ENCODE measurements around the gene GNAI3. TPM values are rescaled to one million over a fixed set of nuclear protein-coding genes. Genes with fewer than 3 reads are reported as not detected.

GNAI3 gene
- total RNA-seq, 1 experiment from 2014 or later: 10.0 TPM

DNA sequence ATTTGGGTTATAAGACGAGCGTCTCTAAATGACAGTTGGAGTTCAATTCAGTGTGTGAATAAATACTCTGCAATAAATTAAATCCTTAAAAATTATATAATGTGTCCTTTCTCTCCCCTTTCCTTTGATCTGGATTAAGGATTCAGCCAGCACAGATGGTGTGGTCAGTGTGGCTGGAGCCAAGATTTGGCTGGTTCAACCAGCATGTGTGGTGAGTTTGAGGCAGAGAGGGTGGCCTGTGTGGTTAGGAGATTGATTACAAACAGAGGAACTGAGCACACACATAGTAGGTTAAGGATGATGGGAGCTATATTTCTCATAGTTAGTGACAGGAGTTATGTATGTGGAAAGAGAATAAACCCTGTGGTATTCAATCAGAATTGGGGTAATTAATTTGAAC, 24.7 kb upstream of the GNAI3 start:
- no peak overlapping the region for H3K4me2 ChIP-seq
- no peak overlapping the region for H2AFZ ChIP-seq
- peaks cover 47% of the 10 kb centered on the region for H3K27me3 ChIP-seq (ENCODE audit: insufficient read depth, low read depth)
- POLR2A ChIA-PET (ENCODE audit: unreplicated experiment): no interaction called here
- H3K79me2 ChIP-seq (ENCODE audit: low read depth): no peaks in the 10 kb centered on the region
- TF ChIP-seq, protein P1, sequence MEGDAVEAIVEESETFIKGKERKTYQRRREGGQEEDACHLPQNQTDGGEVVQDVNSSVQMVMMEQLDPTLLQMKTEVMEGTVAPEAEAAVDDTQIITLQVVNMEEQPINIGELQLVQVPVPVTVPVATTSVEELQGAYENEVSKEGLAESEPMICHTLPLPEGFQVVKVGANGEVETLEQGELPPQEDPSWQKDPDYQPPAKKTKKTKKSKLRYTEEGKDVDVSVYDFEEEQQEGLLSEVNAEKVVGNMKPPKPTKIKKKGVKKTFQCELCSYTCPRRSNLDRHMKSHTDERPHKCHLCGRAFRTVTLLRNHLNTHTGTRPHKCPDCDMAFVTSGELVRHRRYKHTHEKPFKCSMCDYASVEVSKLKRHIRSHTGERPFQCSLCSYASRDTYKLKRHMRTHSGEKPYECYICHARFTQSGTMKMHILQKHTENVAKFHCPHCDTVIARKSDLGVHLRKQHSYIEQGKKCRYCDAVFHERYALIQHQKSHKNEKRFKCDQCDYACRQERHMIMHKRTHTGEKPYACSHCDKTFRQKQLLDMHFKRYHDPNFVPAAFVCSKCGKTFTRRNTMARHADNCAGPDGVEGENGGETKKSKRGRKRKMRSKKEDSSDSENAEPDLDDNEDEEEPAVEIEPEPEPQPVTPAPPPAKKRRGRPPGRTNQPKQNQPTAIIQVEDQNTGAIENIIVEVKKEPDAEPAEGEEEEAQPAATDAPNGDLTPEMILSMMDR (conservative IDR thresholded peaks at IDR 0.05): no peak
- no peak for TF ChIP-seq EZH2 (IDR thresholded peaks at IDR 0.05; ENCODE audit: low read depth)
- H4K20me1 ChIP-seq (ENCODE audit: insufficient read depth): no peaks in the 10 kb centered on the region
- CTCF ChIA-PET: no interaction called here
- no TSS peak for BruUV-seq (replicated peaks)
- intact Hi-C loops (cut with micrococcal nuclease; ENCODE audit: unreplicated experiment): no loop called here
- no peaks in the 10 kb centered on the region for H3F3A ChIP-seq (ENCODE audit: insufficient read depth, low read depth)
- H3K27ac ChIP-seq: no peak overlapping the region
- no peaks in the 10 kb centered on the region for H3K4me1 ChIP-seq (replicated peaks; ENCODE audit: insufficient read depth)
- no peak overlapping the region for H3K4me3 ChIP-seq
- DNase-seq: no peak
- H3K9me3 ChIP-seq (ENCODE audit: insufficient read depth, low read depth): no peaks in the 10 kb centered on the region
- H3K36me3 ChIP-seq (ENCODE audit: low read depth): no peaks in the 10 kb centered on the region
- no peaks in the 10 kb centered on the region for H3K9me2 ChIP-seq (ENCODE audit: insufficient read depth)

- Histone ChIP-seq H2AFZ (no peak overlapping the region), H3K4me1 (replicated peaks; ENCODE audit: insufficient read depth) (no peaks in the 10 kb centered on the region), H3K36me3 (ENCODE audit: low read depth) (no peaks in the 10 kb centered on the region), H3K79me2 (ENCODE audit: low read depth) (no peaks in the 10 kb centered on the region), H3K27ac (no peak overlapping the region), H3K9me2 (ENCODE audit: insufficient read depth) (no peaks in the 10 kb centered on the region), H3K9me3 (ENCODE audit: insufficient read depth, low read depth) (no peaks in the 10 kb centered on the region), H3K4me3 (no peak overlapping the region), H3K4me2 (no peak overlapping the region), H3F3A (ENCODE audit: insufficient read depth, low read depth) (no peaks in the 10 kb centered on the region), H4K20me1 (ENCODE audit: insufficient read depth) (no peaks in the 10 kb centered on the region), H3K27me3 (ENCODE audit: insufficient read depth, low read depth) (peaks cover 26% of the 10 kb centered on the region)
- no TSS peak for BruUV-seq (replicated peaks)
- TF ChIP-seq EZH2 (IDR thresholded peaks at IDR 0.05; ENCODE audit: low read depth): no peak
- TF ChIP-seq, protein P1 (conservative IDR thresholded peaks at IDR 0.05): no peak
- DNase-seq: no peak
- ChIA-PET CTCF (no interaction called here), POLR2A (ENCODE audit: unreplicated experiment) (no interaction called here)
- intact Hi-C loops (cut with micrococcal nuclease; ENCODE audit: unreplicated experiment): no loop called here
Observed at GRCh38 chr1:109527098-109527811, 21.2 kb upstream of the GNAI3 start.

DNA sequence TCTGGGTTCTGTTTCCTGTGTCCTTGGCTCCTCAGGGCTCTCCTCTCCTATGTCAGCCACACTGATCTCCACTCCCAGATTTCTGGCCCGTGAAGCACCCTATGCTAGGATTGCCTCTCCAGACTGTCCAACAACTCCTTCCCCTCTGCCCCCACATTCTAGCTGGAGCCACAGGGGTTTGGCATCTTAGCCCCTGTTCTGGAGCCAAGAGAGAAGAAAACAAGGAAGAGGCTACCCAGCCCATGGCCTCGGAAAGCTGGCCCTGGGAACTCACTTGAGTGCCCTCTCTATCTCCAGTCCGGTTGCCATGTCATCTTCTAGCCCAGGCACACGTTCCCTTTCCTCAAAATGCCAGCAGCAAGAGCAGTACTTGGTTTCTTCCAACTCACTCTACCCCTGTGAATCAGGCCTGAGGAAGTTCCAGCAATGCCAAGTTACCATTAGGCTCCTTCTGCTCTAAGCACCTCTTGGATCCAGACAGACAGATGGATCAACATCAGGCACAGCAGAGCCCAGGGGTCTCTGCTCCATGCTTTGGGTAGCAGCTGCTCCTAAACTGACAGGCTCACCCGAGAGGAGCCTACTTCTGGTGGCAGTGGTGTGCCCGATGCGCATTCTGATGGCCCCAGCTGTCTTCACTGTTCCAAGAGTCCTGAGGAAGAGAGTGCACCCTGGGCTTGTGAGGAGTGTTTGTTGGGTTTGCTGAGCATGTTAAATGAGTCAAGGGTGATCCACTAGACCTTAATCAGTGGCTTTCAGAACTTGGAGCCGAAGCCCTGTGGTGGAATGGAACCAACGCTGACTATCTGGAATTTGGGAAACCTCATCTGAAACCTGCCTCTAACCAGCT, 20.3 kb upstream of the GNAI3 start:
- no peaks in the 10 kb centered on the region for H4K20me1 ChIP-seq (ENCODE audit: insufficient read depth)
- no peaks in the 10 kb centered on the region for H3K36me3 ChIP-seq (ENCODE audit: low read depth)
- H2AFZ ChIP-seq: no peak overlapping the region
- H3K4me2 ChIP-seq: no peak overlapping the region
- ChIA-PET POLR2A (ENCODE audit: unreplicated experiment) (no interaction called here), CTCF (no interaction called here)
- no peak overlapping the region for H3K27ac ChIP-seq
- BruUV-seq (replicated peaks): no TSS peak
- no peak for TF ChIP-seq EZH2 (IDR thresholded peaks at IDR 0.05; ENCODE audit: low read depth)
- TF ChIP-seq, protein P1 (conservative IDR thresholded peaks at IDR 0.05): no peak
- no peak overlapping the region for H3K4me3 ChIP-seq
- peaks cover 2% of the 10 kb centered on the region; the same call in 1 of the 2 replicates for H3F3A ChIP-seq (ENCODE audit: insufficient read depth, low read depth)
- H3K9me2 ChIP-seq (ENCODE audit: insufficient read depth): no peaks in the 10 kb centered on the region
- H3K9me3 ChIP-seq (ENCODE audit: insufficient read depth, low read depth): no peaks in the 10 kb centered on the region
- intact Hi-C loops (cut with micrococcal nuclease; ENCODE audit: unreplicated experiment): no loop called here
- DNase-seq: no peak
- H3K4me1 ChIP-seq (replicated peaks; ENCODE audit: insufficient read depth): no peaks in the 10 kb centered on the region
- H3K27me3 ChIP-seq (ENCODE audit: insufficient read depth, low read depth): peaks cover 20% of the 10 kb centered on the region
- H3K79me2 ChIP-seq (ENCODE audit: low read depth): no peaks in the 10 kb centered on the region

Data from PC-9 (cell line).